ENCODE measurements around the gene HTR4. TPM values are rescaled to one million over a fixed set of nuclear protein-coding genes. Genes with fewer than 3 reads are reported as not detected.
"Not testable (repeated sequence)": the region's sequence is repeated elsewhere in the genome, so short reads cannot be mapped to it uniquely, and the experiment has no call there.

HTR4 gene
- total RNA-seq, 4 donors from 2014 or later = 0.21 TPM; not detected in 3

DNA sequence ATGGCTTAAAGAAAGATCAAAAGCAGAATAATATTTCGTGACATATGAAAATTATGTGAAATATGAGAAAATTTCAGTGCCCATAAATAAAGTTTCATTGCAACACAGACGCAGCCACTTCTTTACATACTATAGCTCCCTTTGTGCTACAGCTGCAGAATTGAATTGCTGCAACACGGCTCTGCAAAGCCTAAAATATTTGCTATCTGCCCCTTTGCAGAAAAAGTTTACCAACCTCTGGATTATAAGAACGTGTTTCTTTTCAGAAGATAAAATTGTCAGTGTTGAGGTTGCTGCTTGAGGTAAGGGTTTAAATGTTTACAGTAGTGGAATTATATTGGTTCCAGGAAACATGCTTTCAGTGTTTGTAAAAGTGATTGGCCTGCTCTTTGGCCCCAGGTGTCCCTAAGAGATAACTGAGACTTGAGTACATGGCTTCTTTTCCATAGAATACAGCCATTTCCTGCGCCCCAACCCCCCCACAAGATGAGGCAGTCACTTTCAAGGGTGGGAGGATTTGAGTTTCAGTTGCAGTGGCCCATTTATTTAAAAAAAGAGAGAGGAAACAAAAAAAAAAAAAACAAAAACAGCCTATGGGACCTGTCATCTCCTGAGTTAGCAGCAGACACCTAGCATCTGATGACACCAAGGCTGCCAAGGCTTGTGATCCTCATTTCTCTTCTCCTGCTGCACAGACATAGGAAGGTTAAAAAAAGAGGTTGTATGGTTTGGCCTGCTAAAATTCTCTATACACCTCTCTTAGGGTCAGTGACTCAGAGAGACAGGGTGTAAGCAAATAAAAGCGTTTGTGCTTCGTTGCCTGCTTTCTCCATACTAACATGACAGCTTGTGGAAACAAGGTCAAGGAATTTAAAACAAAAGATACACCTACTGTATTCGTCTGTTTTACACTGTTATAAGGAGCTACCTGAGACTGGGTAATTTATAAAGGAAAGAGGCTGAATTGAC is 28.0 kb upstream of the HTR4 start:
- Histone ChIP-seq H3K9me3 (no peaks in the 10 kb centered on the region), H3K4me1 (no peaks in the 10 kb centered on the region), H3K4me3 (no peak overlapping the region), H3K27ac (no peak overlapping the region), H3K27me3 (peaks cover 0 to 3% of the 10 kb centered on the region in 2 donors), H3K36me3 (no peaks in the 10 kb centered on the region)
- no peak for DNase-seq (ENCODE audit: low spot score in 2 of 2)
- WGBS, 2 donors = 58 to 61% methylated on average over 8 of the region's 8 CpGs
- no peak for TF ChIP-seq EP300 (IDR thresholded peaks at IDR 0.05)
- no peak for TF ChIP-seq POLR2A (IDR thresholded peaks at IDR 0.05)
- TF ChIP-seq, protein P1, sequence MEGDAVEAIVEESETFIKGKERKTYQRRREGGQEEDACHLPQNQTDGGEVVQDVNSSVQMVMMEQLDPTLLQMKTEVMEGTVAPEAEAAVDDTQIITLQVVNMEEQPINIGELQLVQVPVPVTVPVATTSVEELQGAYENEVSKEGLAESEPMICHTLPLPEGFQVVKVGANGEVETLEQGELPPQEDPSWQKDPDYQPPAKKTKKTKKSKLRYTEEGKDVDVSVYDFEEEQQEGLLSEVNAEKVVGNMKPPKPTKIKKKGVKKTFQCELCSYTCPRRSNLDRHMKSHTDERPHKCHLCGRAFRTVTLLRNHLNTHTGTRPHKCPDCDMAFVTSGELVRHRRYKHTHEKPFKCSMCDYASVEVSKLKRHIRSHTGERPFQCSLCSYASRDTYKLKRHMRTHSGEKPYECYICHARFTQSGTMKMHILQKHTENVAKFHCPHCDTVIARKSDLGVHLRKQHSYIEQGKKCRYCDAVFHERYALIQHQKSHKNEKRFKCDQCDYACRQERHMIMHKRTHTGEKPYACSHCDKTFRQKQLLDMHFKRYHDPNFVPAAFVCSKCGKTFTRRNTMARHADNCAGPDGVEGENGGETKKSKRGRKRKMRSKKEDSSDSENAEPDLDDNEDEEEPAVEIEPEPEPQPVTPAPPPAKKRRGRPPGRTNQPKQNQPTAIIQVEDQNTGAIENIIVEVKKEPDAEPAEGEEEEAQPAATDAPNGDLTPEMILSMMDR (IDR thresholded peaks at IDR 0.05) = no peak

DNA sequence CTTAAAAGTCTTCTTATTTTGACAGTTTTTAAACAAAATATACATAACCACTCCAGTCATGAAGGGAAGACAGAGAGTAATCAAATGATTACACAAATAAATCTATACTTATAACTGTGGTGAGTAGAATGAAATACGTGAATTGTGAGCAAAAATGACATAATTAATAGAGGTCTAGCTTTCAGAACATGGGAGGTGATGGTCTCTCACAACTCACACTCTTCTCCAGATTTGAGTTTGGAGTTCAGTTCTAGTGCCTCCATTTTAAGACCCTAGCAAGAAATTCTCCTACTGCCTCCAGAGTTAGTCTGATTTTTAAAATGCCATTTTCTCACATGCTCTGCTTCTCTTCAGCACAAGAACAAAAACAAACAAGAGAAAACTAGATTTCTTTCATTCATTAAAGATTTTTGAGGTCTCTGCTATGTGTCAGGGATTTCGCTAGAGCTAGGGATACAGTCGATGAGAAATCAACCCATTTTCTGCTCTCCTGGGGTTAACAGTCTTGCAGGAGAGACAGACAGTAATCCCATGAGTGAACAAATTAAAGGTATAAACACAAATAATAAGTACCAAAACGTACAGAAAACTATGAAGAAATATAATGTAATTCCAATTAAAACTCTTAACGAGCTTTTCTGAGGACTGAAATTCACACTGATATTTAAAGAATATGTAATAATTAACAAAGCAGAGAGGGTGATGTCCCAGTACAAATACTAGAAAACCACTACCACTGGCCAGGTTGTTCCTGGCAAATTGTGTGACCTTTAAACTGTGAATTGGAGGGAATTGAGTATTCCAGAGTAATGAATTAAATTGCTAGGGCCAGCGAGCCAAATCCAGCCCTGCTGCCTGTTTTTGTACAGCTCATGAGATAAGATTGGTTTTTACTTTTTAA is 27.1 kb upstream of the HTR4 start:
- no peak overlapping the region for H3K27ac ChIP-seq
- 68 to 70% methylated on average over 6 of the region's 6 CpGs for WGBS, 2 donors
- TF ChIP-seq, protein P1 (IDR thresholded peaks at IDR 0.05) = no peak
- no peak for TF ChIP-seq POLR2A (IDR thresholded peaks at IDR 0.05)
- TF ChIP-seq EP300 (IDR thresholded peaks at IDR 0.05) = no peak
- H3K4me3 ChIP-seq = no peak overlapping the region
- DNase-seq (ENCODE audit: low spot score in 2 of 2) = no peak
- peaks cover 0 to 3% of the 10 kb centered on the region in 2 donors for H3K27me3 ChIP-seq
- H3K9me3 ChIP-seq = no peaks in the 10 kb centered on the region
- no peaks in the 10 kb centered on the region for H3K4me1 ChIP-seq
- no peaks in the 10 kb centered on the region for H3K36me3 ChIP-seq

DNA sequence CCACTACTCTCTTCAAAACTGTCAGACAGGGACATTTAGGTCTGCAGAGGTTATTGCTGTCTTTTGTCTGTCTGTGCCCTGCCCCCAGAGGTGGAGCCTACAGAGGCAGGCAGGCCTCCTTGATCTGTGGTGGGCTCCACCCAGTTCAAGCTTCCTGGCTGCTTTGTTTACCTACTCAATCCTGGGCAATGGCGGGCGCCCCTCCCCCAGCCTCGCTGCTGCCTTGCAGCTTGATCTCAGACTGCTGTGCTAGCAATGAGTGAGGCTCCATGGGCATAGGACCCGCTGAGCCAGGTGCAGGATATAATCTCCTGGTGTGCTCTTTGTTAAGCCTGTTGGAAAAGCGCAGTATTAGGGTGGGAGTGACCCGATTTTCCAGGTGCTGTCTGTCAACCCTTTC is 19.4 kb upstream of the HTR4 start:
- not testable (repeated sequence) for H3K27ac ChIP-seq; H3K4me3 ChIP-seq; H3K4me1 ChIP-seq; H3K36me3 ChIP-seq; DNase-seq (ENCODE audit: low spot score in 2 of 2); H3K27me3 ChIP-seq
- peaks cover 0 to 15% (median 0%) of the 10 kb centered on the region in 4 donors for H3K9me3 ChIP-seq
- whole genome bisulfite sequencing, 2 donors = 93 to 94% methylated on average over 5 to 6 of the region's 6 CpGs

DNA sequence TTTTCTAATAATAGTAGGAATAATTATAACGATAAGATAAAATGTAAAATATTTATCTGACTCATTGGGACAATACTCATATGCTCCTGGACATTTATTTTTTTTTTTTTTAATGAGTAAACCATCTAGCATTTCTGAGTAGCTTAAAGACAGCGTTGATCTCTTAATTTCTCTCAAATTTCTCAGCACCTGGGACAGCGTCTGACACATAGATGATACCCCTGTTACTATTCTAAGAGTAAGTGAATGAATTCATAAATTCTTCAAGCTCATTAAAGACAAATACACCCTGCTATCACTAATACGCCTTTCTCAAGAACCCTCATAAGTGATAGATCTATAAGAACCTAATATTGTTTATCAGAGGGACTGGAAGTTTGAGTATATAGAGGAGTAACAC is 12.0 kb upstream of the HTR4 start:
- WGBS, 2 donors = 68 to 74% methylated on average over 4 of the region's 4 CpGs
- Histone ChIP-seq H3K4me1 (no peaks in the 10 kb centered on the region), H3K36me3 (no peaks in the 10 kb centered on the region), H3K27me3 (no peaks in the 10 kb centered on the region), H3K9me3 (no peaks in the 10 kb centered on the region), H3K27ac (no peak overlapping the region), H3K4me3 (no peak overlapping the region)
- TF ChIP-seq POLR2A (IDR thresholded peaks at IDR 0.05) (no peak), EP300 (IDR thresholded peaks at IDR 0.05) (no peak)
- TF ChIP-seq, protein P1 (IDR thresholded peaks at IDR 0.05) = no peak
- DNase-seq (ENCODE audit: low spot score in 2 of 2) = no peak

DNA sequence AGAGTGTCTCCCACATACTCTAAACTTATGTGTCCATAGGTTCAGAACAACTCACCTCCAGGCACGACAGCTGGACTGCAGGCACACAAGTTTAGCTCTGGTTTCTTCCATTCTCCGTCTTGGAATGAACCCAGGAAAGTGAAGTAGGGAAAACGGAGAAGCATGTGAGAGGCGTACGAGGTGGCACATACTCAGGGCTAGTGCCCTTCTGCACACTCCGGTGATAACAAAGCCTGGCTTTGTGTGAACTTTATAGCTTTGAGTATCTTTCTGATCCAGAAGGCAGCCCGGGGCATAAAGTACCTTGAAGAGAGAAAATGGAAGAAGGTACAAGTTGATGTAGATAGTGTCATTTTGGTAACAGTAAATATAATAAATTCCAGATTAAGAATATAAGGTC is 11.1 kb upstream of the HTR4 start:
- no peak for DNase-seq (ENCODE audit: low spot score in 2 of 2)
- H3K27ac ChIP-seq = no peak overlapping the region
- H3K27me3 ChIP-seq = no peaks in the 10 kb centered on the region
- WGBS, 2 donors = 66% methylated on average over 7 of the region's 7 CpGs
- H3K4me1 ChIP-seq = no peaks in the 10 kb centered on the region
- H3K36me3 ChIP-seq = no peaks in the 10 kb centered on the region
- H3K4me3 ChIP-seq = no peak overlapping the region
- H3K9me3 ChIP-seq = no peaks in the 10 kb centered on the region
- no peak for TF ChIP-seq EP300 (IDR thresholded peaks at IDR 0.05)
- TF ChIP-seq, protein P1 (IDR thresholded peaks at IDR 0.05) = no peak
- no peak for TF ChIP-seq POLR2A (IDR thresholded peaks at IDR 0.05)

Data from tibial nerve (tissue), 4 donors.